ENCODE results near the gene FAM229A.

The FAM229A gene

GRCh38 chr1:32332290-32333079, 29.8 kb downstream of the FAM229A start:
- DNase-seq (ENCODE audit: low read depth in 2 of 3, low spot score in 1 of 3) = no peak

GRCh38 chr1:32331549-32331948, 30.7 kb downstream of the FAM229A start:
- no peak for DNase-seq (ENCODE audit: low read depth in 2 of 3, low spot score in 1 of 3)

- DNase-seq (ENCODE audit: low read depth in 2 of 3, low spot score in 1 of 3) = no peak
Measured at GRCh38 chr1:32330558-32331151, 31.6 kb downstream of the FAM229A start.

- no peak for DNase-seq (ENCODE audit: low read depth in 2 of 3, low spot score in 1 of 3)
Measured at GRCh38 chr1:32329931-32330466, 32.3 kb downstream of the FAM229A start.

GRCh38 chr1:32327204-32327603, 35.1 kb downstream of the FAM229A start:
- no peak for DNase-seq (ENCODE audit: low read depth in 2 of 3, low spot score in 1 of 3)

GRCh38 chr1:32321712-32322291, 40.5 kb downstream of the FAM229A start:
- DNase-seq (ENCODE audit: low read depth in 2 of 3, low spot score in 1 of 3) = no peak

GRCh38 chr1:32318127-32318869, 44.0 kb downstream of the FAM229A start:
- no peak for DNase-seq (ENCODE audit: low read depth in 2 of 3, low spot score in 1 of 3)

GRCh38 chr1:32316903-32317277, 45.4 kb downstream of the FAM229A start:
- no peak for DNase-seq (ENCODE audit: low read depth in 2 of 3, low spot score in 1 of 3)

- no peak for DNase-seq (ENCODE audit: low read depth in 2 of 3, low spot score in 1 of 3)
Measured at GRCh38 chr1:32311709-32312393, 50.4 kb downstream of the FAM229A start.
